Measurements from ENCODE around the gene RAB3C.

- no peak for TF ChIP-seq CTCF (IDR thresholded peaks at IDR 0.05)
- no peak for TF ChIP-seq IRF1 (CRISPR knock-in tag; IDR thresholded peaks at IDR 0.05)
- TF ChIP-seq NFATC4 (CRISPR knock-in tag; IDR thresholded peaks at IDR 0.05), result no peak
- TF ChIP-seq SP1 (CRISPR knock-in tag; conservative IDR thresholded peaks at IDR 0.05), result no peak
- no peak for TF ChIP-seq ARID4B (CRISPR knock-in tag; IDR thresholded peaks at IDR 0.05; ENCODE audit: borderline replicate concordance)
- no peak for TF ChIP-seq HMGXB4 (CRISPR knock-in tag; IDR thresholded peaks at IDR 0.05)
- TF ChIP-seq ERG (CRISPR knock-in tag; IDR thresholded peaks at IDR 0.05), result no peak
- no peak for TF ChIP-seq ETV6 (CRISPR knock-in tag; IDR thresholded peaks at IDR 0.05)
- no peak for TF ChIP-seq TP53 (CRISPR knock-in tag; IDR thresholded peaks at IDR 0.05)
- TF ChIP-seq CREM (CRISPR knock-in tag; IDR thresholded peaks at IDR 0.05), result no peak
Observed at GRCh38 chr5:58640011-58640410, 57.1 kb downstream of the RAB3C start.
